Cardiac fibroblast (primary cell): ENCODE measurements around the gene SCGB3A1.

Source experiments
- DNase-seq, 2 donors: peaks; one replicate each; pipeline versions ENCODE4 v3.0.0 to v3.0.0-alpha.2; 2010; ENCODE audit warnings: low read depth in 2 of 2
- H3K4me3 ChIP-seq, 2 donors: replicated peaks in 1 of 2; 1 replicate in 1 of 2; 2 replicates in 1 of 2; pipeline ENCODE4 v1.5.1; 2011; ENCODE audit warnings: low read depth in 2 of 2, low read length in 2 of 2, mild to moderate bottlenecking in 2 of 2, moderate library complexity in 1 of 2
- TF ChIP-seq, protein P1 (sequence below): IDR thresholded peaks from one replicate; pipeline ENCODE4 v1.5.1; 2011; ENCODE audit warnings: low read depth, mild to moderate bottlenecking, low read length, inconsistent platforms

Gene SCGB3A1, protein sequence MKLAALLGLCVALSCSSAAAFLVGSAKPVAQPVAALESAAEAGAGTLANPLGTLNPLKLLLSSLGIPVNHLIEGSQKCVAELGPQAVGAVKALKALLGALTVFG

DNA sequence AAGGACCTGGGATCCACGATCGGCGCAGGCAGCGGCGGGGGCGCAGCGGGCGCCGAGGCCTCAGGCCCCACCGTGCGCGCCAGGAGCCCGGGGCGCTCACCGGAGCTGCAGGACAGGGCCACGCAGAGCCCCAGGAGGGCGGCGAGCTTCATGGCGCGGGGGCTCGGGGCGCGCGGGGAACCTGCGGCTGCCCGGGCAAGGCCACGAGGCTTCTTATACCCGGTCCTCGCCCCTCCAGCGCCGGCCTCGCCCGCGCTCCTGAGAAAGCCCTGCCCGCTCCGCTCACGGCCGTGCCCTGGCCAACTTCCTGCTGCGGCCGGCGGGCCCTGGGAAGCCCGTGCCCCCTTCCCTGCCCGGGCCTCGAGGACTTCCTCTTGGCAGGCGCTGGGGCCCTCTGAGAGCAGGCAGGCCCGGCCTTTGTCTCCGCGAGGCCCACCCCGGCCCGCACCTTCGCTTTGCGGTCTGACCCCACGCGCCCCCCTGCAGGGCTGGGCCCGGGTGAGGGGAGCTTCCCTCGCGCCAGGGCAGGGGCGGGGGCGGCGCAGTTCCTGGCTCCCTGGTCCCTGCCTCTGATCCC, at the start of gene SCGB3A1:
Gene SCGB3A1 (minus strand): TSS at position 189 of the 577 bp plus-strand sequence. CDS start 37 bp downstream, at position 152.
- peak in 1 of 2 donors; percentile 5 for DNase-seq
- no peak within 1 kb of the TSS for H3K4me3 ChIP-seq
- TF ChIP-seq, protein P1, sequence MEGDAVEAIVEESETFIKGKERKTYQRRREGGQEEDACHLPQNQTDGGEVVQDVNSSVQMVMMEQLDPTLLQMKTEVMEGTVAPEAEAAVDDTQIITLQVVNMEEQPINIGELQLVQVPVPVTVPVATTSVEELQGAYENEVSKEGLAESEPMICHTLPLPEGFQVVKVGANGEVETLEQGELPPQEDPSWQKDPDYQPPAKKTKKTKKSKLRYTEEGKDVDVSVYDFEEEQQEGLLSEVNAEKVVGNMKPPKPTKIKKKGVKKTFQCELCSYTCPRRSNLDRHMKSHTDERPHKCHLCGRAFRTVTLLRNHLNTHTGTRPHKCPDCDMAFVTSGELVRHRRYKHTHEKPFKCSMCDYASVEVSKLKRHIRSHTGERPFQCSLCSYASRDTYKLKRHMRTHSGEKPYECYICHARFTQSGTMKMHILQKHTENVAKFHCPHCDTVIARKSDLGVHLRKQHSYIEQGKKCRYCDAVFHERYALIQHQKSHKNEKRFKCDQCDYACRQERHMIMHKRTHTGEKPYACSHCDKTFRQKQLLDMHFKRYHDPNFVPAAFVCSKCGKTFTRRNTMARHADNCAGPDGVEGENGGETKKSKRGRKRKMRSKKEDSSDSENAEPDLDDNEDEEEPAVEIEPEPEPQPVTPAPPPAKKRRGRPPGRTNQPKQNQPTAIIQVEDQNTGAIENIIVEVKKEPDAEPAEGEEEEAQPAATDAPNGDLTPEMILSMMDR: no peak

DNA sequence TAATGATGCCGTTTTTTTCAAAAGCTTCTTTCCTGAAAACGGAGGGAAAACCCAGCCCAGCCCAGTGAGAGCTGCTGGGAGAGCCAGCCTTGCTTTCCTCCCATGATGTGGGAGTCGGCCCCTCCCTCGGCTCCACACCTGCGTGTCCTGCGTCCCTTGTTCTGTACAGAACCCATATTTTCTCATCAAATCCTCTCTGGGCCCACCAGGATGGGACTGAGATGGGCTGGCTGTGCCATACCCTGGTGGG, 49.2 kb upstream of the SCGB3A1 start:
- TF ChIP-seq, protein P1: no peak
- no peak for DNase-seq

DNA sequence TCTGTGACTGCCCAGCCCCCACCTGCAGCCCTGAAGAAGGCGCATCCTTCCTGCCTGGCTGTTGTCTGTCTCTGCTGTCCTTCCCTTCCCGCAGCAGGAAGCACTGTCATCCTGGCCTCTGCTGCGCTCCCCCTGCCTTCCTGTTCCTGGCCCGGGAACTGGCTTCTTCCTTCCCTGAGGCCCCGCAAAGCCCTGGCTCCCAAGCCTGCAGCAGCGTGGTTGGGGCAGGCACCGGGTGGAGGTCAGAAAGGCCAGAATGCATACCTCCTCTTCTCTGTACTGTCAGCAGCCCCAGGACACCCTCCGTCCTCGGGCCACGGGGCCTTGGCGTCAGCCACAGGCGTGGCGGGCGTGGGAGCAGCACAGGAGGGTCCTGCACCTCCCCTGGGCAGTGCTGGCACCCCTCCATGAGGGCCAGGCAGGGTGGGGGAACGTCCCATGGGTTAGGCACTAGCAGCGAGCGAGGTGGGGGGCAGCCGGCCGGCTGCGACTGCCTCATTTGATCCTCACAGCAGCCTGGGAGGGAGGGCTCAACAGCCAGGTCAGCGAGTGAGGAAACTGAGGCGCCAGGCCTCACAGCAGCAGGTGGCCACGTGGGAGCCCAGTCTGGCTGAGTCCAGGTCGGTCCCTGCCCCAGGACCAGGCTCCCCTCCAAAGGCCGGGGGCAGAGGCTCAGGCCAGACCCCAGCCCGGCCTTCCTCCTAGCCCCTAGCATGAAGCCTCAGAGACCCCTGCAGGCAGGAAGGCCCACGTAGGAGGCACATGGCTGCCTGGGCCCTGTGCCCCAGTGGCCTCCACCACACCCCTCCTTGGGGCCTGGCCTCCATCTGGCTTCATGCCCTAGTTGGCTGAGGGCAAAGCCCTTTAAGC, 48.7 kb upstream of the SCGB3A1 start:
- no peak for DNase-seq
- TF ChIP-seq, protein P1: no peak
- no peak overlapping the region for H3K4me3 ChIP-seq

More for the DNA sequence above, 49.2 kb upstream of the SCGB3A1 start:
- H3K4me3 ChIP-seq: no peak overlapping the region

DNA sequence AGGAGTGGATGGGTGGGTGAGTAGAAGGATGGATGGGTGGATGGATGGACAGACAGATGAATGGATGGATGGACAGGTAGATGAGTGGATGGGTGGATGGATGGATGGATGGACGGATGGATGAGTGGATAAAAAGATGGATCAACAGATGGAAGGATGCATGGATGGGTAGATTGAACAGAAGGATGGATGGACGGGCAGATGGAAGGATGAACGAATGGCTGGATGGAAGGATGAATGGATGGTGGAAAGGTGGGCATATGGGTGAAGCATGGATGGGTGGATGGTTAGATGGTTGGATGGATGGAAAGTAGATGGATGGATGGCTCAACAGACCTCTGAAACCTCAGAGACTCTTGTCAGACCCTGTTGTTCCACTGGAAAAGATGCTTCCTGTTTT, 48.0 kb upstream of the SCGB3A1 start:
- TF ChIP-seq, protein P1: no peak
- no peak overlapping the region for H3K4me3 ChIP-seq
- DNase-seq: no peak

DNA sequence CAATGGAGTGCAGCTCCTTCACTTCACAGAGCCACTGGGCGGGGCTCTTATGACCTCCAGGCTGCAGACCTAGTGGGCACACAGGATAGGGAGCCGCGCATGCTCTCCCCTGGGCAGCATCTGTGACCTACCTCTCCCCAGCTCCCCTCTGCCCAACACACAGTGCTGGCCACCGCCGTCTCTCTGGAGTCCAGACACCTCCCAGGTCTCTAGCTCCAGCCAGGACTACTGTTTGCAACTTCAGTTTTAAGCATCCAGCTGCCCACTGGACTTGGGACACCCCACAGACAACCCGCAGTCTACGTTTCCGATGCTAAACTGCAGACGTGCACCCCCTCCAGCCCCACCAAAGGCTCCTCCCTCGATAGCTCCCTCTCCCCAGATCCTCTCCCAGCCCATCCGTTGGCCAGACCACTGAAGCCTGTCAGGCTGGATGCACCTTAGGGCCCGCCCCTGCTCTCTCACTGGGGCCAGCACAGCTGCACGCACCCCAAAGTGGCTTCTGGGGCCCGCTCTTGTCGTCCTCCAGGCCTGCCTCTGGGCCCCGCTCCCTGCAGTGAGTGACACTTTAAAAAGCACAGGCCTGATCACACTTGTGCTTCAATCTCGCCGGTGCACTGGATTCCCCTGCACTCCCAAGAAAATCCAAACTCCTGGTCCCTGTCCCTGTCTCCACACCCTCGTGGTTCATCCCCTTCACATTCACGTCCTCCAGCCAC, 46.8 kb upstream of the SCGB3A1 start:
- DNase-seq: no peak
- TF ChIP-seq, protein P1: no peak
- no peak overlapping the region for H3K4me3 ChIP-seq

DNA sequence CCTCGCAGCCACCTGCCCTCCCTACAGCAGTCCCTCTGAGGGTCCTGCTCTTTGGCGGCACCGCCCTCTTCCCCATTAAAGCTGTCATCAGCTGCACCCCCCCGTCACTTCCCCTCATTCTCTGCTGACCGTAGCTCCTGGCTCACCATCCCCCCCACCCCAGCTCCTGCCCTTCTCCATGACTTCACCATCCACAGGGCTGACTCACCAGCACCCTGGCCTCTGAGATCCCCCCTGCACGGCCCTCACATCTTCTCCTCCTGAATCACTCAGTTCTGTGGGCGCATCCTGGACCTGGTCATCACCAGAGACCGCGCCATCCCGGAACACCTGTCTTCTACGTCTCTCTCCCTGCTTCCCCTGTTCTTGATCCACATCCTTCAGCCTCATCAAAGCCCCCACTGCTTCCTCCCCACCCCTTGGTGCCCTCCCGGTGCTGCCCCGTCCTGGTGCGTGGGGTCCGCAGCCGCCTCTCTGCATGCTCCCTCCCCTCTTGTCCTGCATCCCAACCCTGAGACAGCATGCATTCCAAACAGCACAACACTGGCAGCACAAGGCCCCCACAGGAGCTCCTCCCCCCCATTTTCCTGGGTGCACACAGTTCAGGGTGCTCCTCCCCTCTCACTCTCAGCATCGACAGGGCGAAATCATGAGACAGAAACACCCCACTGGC, 45.2 kb upstream of the SCGB3A1 start:
- TF ChIP-seq, protein P1: no peak
- DNase-seq: peak in 1 of 2 donors; percentile 15
- no peak overlapping the region for H3K4me3 ChIP-seq
